ENCODE results near the gene CMC2. TPM values are rescaled to one million over a fixed set of nuclear protein-coding genes. Genes with fewer than 3 reads are reported as not detected.

CMC2 gene
- total RNA-seq, 1 experiment from 2014 or later: 106 TPM

- DNase-seq (ENCODE audit: extremely low read depth, low read depth): no peak
Measured at GRCh38 chr16:80938004-80938878, 68.4 kb downstream of the CMC2 start.

- no peak for DNase-seq (ENCODE audit: extremely low read depth, low read depth)
Measured at GRCh38 chr16:80936410-80936809, 70.3 kb downstream of the CMC2 start.

GRCh38 chr16:80935691-80936090, 71.0 kb downstream of the CMC2 start:
- DNase-seq (ENCODE audit: extremely low read depth, low read depth): no peak

GRCh38 chr16:80932708-80933095, 74.0 kb downstream of the CMC2 start:
- no peak for DNase-seq (ENCODE audit: extremely low read depth, low read depth)

- DNase-seq (ENCODE audit: extremely low read depth, low read depth): no peak
Measured at GRCh38 chr16:80931801-80932707, 74.6 kb downstream of the CMC2 start.

- DNase-seq (ENCODE audit: extremely low read depth, low read depth): no peak
Measured at GRCh38 chr16:80924372-80924978, 82.2 kb downstream of the CMC2 start.

GRCh38 chr16:80923356-80923755, 83.3 kb downstream of the CMC2 start:
- no peak for DNase-seq (ENCODE audit: extremely low read depth, low read depth)

Other genes starting within 250 kb of the CMC2 start
- gene CDYL2, start 202.3 kb downstream of the CMC2 start, total RNA-seq (2014; rRNA removed; shearing (Covaris generic)): 0.20 and 0.25 TPM in 2 replicates
- gene CENPN, start 329 bp upstream of the CMC2 start, total RNA-seq (2014; rRNA removed; shearing (Covaris generic)): 73.3 and 92.6 TPM in 2 replicates
- gene ATMIN, start 29.0 kb upstream of the CMC2 start, total RNA-seq (2014; rRNA removed; shearing (Covaris generic)): 26.2 and 33.4 TPM in 2 replicates
- gene C16orf46, start 70.4 kb upstream of the CMC2 start, total RNA-seq (2014; rRNA removed; shearing (Covaris generic)): 0.27 and 0.72 TPM in 2 replicates
- gene GCSH, start 89.5 kb upstream of the CMC2 start, total RNA-seq (2014; rRNA removed; shearing (Covaris generic)): 29.5 and 31.3 TPM in 2 replicates
- gene BCO1, start 231.8 kb upstream of the CMC2 start, total RNA-seq (2014; rRNA removed; shearing (Covaris generic)): not detected in 2 replicates

Measured in NCI-H460 (cell line).